Brain microvascular endothelial cell (primary cell): Measurements from ENCODE around the gene CCDC201.
A peak's percentile ranks its signal among the peaks of the same experiment; 100 is the strongest.

Source experiments
- DNase-seq: peaks from one replicate; pipeline ENCODE4 v3.0.0-alpha.2; 2020
- H3K27ac ChIP-seq: fragments of 250-450 bp; sonication (Bioruptor Pico); 2 replicates; pipeline ENCODE4 v1.5.1; 2020; ENCODE audit warnings: mild to moderate bottlenecking, moderate library complexity
- H3K27me3 ChIP-seq: fragments of 250-450 bp; sonication (Bioruptor Pico); replicated peaks from 2 replicates; pipeline ENCODE4 v1.5.1; 2020; ENCODE audit warnings: mild to moderate bottlenecking
- H3K36me3 ChIP-seq: fragments of 250-450 bp; sonication (Bioruptor Pico); replicated peaks from 2 replicates; pipeline ENCODE4 v1.5.1; 2020; ENCODE audit warnings: mild to moderate bottlenecking
- H3K4me3 ChIP-seq: 2 replicates; pipeline ENCODE4 v1.5.1; 2011; ENCODE audit warnings: low read depth, mild to moderate bottlenecking, control low read depth, low read length, moderate library complexity
- CTCF ChIP-seq: IDR thresholded peaks from 2 replicates; pipeline ENCODE4 v1.5.1; 2011; ENCODE audit warnings: low read depth, mild to moderate bottlenecking, moderate library complexity, low read length, control low read depth, inconsistent platforms; ENCODE audit errors: missing control alignments
- in situ Hi-C: cut with HindIII; loops from 2 replicates; pipeline ENCODE4 v1.10.0; 2017; ENCODE audit warnings: low sequenced_read_pairs, low pct_ligation_motif_present

CCDC201 gene

GRCh38 chr7:45919231-45919784, 46.4 kb upstream of the CCDC201 start:
- no peak for DNase-seq
- TF ChIP-seq CTCF = no peak
- H3K4me3 ChIP-seq = no peak overlapping the region
- no peaks in the 10 kb centered on the region for H3K27me3 ChIP-seq
- H3K36me3 ChIP-seq = peaks cover 29% of the 10 kb centered on the region
- in situ Hi-C loops = loop anchor here (25.0 kb wide), 1 partner anchor 443 kb away; no protein-coding TSS in a partner anchor
- H3K27ac ChIP-seq = no peak overlapping the region

- in situ Hi-C loops = loop anchor here (25.0 kb wide), 1 partner anchor 444 kb away; no protein-coding TSS in a partner anchor
- Histone ChIP-seq H3K27me3 (no peaks in the 10 kb centered on the region), H3K4me3 (no peak overlapping the region), H3K27ac (no peak overlapping the region), H3K36me3 (peaks cover 29% of the 10 kb centered on the region)
- TF ChIP-seq CTCF = no peak
- DNase-seq = no peak
Observed at GRCh38 chr7:45918556-45918955, 45.7 kb upstream of the CCDC201 start.

GRCh38 chr7:45917658-45918057, 44.8 kb upstream of the CCDC201 start:
- H3K4me3 ChIP-seq = no peak overlapping the region
- peak; percentile 96 for TF ChIP-seq CTCF
- in situ Hi-C loops = loop anchor here (25.0 kb wide), 1 partner anchor 445 kb away; no protein-coding TSS in a partner anchor
- peaks cover 37% of the 10 kb centered on the region for H3K36me3 ChIP-seq
- no peaks in the 10 kb centered on the region for H3K27me3 ChIP-seq
- no peak overlapping the region for H3K27ac ChIP-seq
- peak; percentile 65 for DNase-seq

- in situ Hi-C loops = loop anchor here (25.0 kb wide), 1 partner anchor 445 kb away; no protein-coding TSS in a partner anchor
- no peak for DNase-seq
- peaks cover 38% of the 10 kb centered on the region for H3K36me3 ChIP-seq
- H3K27me3 ChIP-seq = no peaks in the 10 kb centered on the region
- no peak overlapping the region for H3K4me3 ChIP-seq
- TF ChIP-seq CTCF = no peak
- no peak overlapping the region for H3K27ac ChIP-seq
Observed at GRCh38 chr7:45917064-45917463, 44.2 kb upstream of the CCDC201 start.

- in situ Hi-C loops = loop anchor here (25.0 kb wide), 1 partner anchor 447 kb away; no protein-coding TSS in a partner anchor
- DNase-seq = no peak
- H3K27me3 ChIP-seq = no peaks in the 10 kb centered on the region
- no peak overlapping the region for H3K27ac ChIP-seq
- peaks cover 41% of the 10 kb centered on the region for H3K36me3 ChIP-seq
- H3K4me3 ChIP-seq = no peak overlapping the region
- TF ChIP-seq CTCF = no peak
Observed at GRCh38 chr7:45915606-45916005, 42.7 kb upstream of the CCDC201 start.

GRCh38 chr7:45914911-45915310, 42.0 kb upstream of the CCDC201 start:
- Histone ChIP-seq H3K36me3 (peaks cover 41% of the 10 kb centered on the region), H3K4me3 (no peak overlapping the region), H3K27me3 (no peaks in the 10 kb centered on the region), H3K27ac (no peak overlapping the region)
- no peak for TF ChIP-seq CTCF
- in situ Hi-C loops = loop anchor here (25.0 kb wide), 1 partner anchor 447 kb away; no protein-coding TSS in a partner anchor
- DNase-seq = no peak
